Activated CD8-positive, alpha-beta T cell treated with anti-CD3 and anti-CD28 coated beads, Interleukin-2, amount 10 ng/mL, durations not matched to agents 7 days and 5 days (primary cell): ENCODE data around the gene RBP7. TPM values are rescaled to one million over a fixed set of nuclear protein-coding genes. Genes with fewer than 3 reads are reported as not detected.

Source experiments
- ATAC-seq: fragments of 150-1000 bp; cut with Tn5 transposase; one replicate; pipeline ENCODE4 v1.10.0; 2021; ENCODE audit warnings: moderate library complexity
- CTCF ChIA-PET: fragments of 350-600 bp; sonication (Branson Sonifier 250); formaldehyde crosslinking; loops from one replicate; lab custom pipeline; 2021; ENCODE audit warnings: antibody characterized with exemption; lab: Charles Lee
- POLR2A ChIA-PET: fragments of 350-600 bp; sonication (Branson Sonifier 250); formaldehyde crosslinking; loops from one replicate; lab custom pipeline; 2021; ENCODE audit warnings: antibody characterized with exemption; lab: Charles Lee
- DNase-seq: peaks from one replicate; pipeline ENCODE4 v3.0.0-alpha.2; 2020
- H3K27ac Mint-ChIP-seq: one replicate; pipeline ENCODE4 v1.8.0; 2021; ENCODE audit warnings: mild to moderate bottlenecking, mixed read lengths
- H3K27me3 Mint-ChIP-seq: one replicate; pipeline ENCODE4 v1.8.0; 2021; ENCODE audit warnings: low read depth, mixed read lengths
- H3K36me3 Mint-ChIP-seq: one replicate; pipeline ENCODE4 v1.8.0; 2021; ENCODE audit warnings: low read depth, mixed read lengths
- H3K4me1 Mint-ChIP-seq: one replicate; pipeline ENCODE4 v1.8.0; 2021; ENCODE audit warnings: low read depth, mixed read lengths
- H3K4me3 Mint-ChIP-seq: one replicate; pipeline ENCODE4 v1.8.0; 2021; ENCODE audit warnings: mild to moderate bottlenecking, mixed read lengths
- H3K9me3 Mint-ChIP-seq: one replicate; pipeline ENCODE4 v1.8.0; 2022; ENCODE audit warnings: mixed read lengths; ENCODE audit not compliant: insufficient read depth
- microRNA-seq: library from miRNA; unstranded; fragments of <30 nt; microRNA quantifications from one replicate; pipeline ENCODE4 v1.2.0, GENCODE V29; 2022
- total RNA-seq, 2 experiments: library from RNA; stranded (reverse); gene quantifications; one replicate each; pipeline ENCODE4 v1.2.3, GENCODE V29; 2021

Gene RBP7
- total RNA-seq, 2 experiments from 2014 or later: not detected

- no peaks in the 10 kb centered on the region for H3K4me1 Mint-ChIP-seq
- no peak for DNase-seq
- ChIA-PET CTCF (no interaction called here), POLR2A (no interaction called here)
- peaks cover 5% of the 10 kb centered on the region for H3K36me3 Mint-ChIP-seq
- ATAC-seq: no peak
- no peak overlapping the region for H3K27ac Mint-ChIP-seq
- H3K27me3 Mint-ChIP-seq: no peaks in the 10 kb centered on the region
- H3K4me3 Mint-ChIP-seq: no peak overlapping the region
- no peaks in the 10 kb centered on the region for H3K9me3 Mint-ChIP-seq
Observed at GRCh38 chr1:10057343-10057742, 60.3 kb downstream of the RBP7 start.

- DNase-seq (no peak), ATAC-seq (no peak)
- no peaks in the 10 kb centered on the region for H3K4me1 Mint-ChIP-seq
- no peaks in the 10 kb centered on the region for H3K27me3 Mint-ChIP-seq
- peaks cover 3% of the 10 kb centered on the region for H3K36me3 Mint-ChIP-seq
- POLR2A ChIA-PET: no interaction called here
- no peaks in the 10 kb centered on the region for H3K9me3 Mint-ChIP-seq
- no peak overlapping the region for H3K4me3 Mint-ChIP-seq
- CTCF ChIA-PET: no interaction called here
- H3K27ac Mint-ChIP-seq: no peak overlapping the region
Observed at GRCh38 chr1:10057796-10058195, 60.8 kb downstream of the RBP7 start.

DNA sequence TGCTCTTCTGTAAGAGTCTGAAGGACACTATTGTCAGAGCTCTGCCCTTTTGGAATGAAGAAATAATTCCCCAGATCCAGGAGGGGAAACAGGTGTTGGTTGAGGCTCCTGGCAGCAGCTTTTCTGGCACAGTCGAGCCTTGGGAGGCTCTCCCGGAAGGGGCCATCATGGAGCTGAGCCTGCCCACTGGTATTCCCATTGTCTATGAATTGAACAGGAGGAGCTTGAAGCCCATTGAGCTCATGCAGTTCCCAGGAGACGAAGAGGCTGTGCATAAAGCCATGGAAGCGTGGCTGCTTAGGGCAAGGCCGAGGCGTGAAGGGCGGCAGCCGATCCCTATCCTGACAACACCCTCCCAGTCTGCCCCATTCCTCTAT is 62.3 kb downstream of the RBP7 start:
- DNase-seq: no peak
- no peak overlapping the region for H3K4me3 Mint-ChIP-seq

DNA sequence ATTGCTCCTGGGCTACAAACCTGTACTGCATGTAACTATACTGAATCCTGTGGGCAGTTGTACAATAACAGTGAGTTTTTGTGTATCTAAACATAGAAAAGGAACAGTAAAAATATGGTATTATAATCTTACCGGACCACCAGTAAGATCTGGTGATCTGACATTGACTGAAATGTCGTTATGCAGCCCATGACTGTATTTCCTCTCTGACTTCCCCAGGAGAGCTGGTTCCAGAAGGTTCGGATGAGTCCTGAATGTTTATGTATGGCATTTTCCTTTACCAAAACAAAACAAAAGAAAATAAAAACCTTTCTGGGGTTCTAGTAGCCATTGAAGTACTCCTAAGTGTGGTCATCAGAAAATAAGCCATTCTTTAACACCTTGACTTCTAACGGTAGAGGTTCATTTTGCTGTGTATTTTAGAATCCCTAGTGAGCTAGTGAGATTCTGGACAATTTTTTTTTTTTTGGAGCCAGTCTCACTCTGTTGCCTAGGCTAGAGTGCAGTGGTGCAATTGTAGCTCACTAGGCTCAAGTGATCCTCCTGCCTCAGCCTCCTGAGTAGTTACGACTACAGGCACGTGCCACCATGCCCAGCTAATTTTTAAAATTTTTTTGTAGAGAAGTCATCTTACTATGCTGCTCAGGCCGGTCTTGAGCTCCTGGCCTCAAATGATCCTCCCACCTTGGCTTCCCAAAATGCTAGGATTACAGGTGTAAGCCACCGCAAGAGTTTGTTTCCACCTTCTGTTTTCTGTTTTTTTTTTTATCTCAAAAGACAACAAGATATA is 63.5 kb downstream of the RBP7 start:
- POLR2A ChIA-PET: no interaction called here
- ATAC-seq: no peak
- no peak for DNase-seq
- H3K4me1 Mint-ChIP-seq: peaks cover 16% of the 10 kb centered on the region
- no peaks in the 10 kb centered on the region for H3K9me3 Mint-ChIP-seq
- no peak overlapping the region for H3K4me3 Mint-ChIP-seq
- peaks cover 2% of the 10 kb centered on the region for H3K36me3 Mint-ChIP-seq
- no peak overlapping the region for H3K27ac Mint-ChIP-seq
- H3K27me3 Mint-ChIP-seq: no peaks in the 10 kb centered on the region
- CTCF ChIA-PET: interaction anchor here (1.4 kb wide), 1 partner anchor 13 kb away, joined by 4 read pairs; no protein-coding TSS in a partner anchor

More for the DNA sequence above, 62.3 kb downstream of the RBP7 start:
- Mint-ChIP-seq H3K27ac (no peak overlapping the region), H3K36me3 (no peaks in the 10 kb centered on the region), H3K4me1 (peaks cover 7% of the 10 kb centered on the region), H3K9me3 (no peaks in the 10 kb centered on the region), H3K27me3 (no peaks in the 10 kb centered on the region)
- ChIA-PET POLR2A (no interaction called here), CTCF (no interaction called here)
- ATAC-seq: no peak

GRCh38 chr1:10061276-10061675 is 64.2 kb downstream of the RBP7 start:
- POLR2A ChIA-PET: no interaction called here
- DNase-seq (no peak), ATAC-seq (no peak)
- no peaks in the 10 kb centered on the region for H3K9me3 Mint-ChIP-seq
- CTCF ChIA-PET: interaction anchor here (1.4 kb wide), 1 partner anchor 14 kb away, joined by 4 read pairs; no protein-coding TSS in a partner anchor
- H3K27me3 Mint-ChIP-seq: no peaks in the 10 kb centered on the region
- no peak overlapping the region for H3K4me3 Mint-ChIP-seq
- H3K4me1 Mint-ChIP-seq: peaks cover 16% of the 10 kb centered on the region
- no peak overlapping the region for H3K27ac Mint-ChIP-seq
- peaks cover 2% of the 10 kb centered on the region for H3K36me3 Mint-ChIP-seq

DNA sequence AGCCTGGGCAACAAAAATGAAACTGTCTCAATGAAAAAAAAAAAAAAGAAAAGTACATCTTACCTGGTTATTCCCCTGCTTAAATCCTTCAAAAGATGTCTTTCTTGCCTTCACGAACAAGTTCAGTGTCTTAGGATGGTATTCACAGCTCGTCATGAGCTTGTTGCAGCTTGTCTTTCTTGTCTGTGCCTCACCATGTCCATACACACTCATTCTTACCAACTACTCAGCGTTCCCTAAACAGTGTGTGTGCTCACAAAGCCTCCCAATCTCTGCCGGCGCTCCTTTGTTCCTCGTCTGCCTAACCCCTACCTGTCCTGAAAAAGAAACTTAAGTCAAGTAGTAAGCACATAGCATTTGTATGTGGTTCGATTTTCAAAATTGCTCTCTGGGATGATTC is 66.8 kb downstream of the RBP7 start:
- H3K27ac Mint-ChIP-seq: no peak overlapping the region
- CTCF ChIA-PET: no interaction called here
- no peaks in the 10 kb centered on the region for H3K9me3 Mint-ChIP-seq
- no peak for ATAC-seq
- peaks cover 18% of the 10 kb centered on the region for H3K4me1 Mint-ChIP-seq
- no peak for DNase-seq
- peaks cover 2% of the 10 kb centered on the region for H3K36me3 Mint-ChIP-seq
- H3K27me3 Mint-ChIP-seq: no peaks in the 10 kb centered on the region
- POLR2A ChIA-PET: no interaction called here
- no peak overlapping the region for H3K4me3 Mint-ChIP-seq

DNA sequence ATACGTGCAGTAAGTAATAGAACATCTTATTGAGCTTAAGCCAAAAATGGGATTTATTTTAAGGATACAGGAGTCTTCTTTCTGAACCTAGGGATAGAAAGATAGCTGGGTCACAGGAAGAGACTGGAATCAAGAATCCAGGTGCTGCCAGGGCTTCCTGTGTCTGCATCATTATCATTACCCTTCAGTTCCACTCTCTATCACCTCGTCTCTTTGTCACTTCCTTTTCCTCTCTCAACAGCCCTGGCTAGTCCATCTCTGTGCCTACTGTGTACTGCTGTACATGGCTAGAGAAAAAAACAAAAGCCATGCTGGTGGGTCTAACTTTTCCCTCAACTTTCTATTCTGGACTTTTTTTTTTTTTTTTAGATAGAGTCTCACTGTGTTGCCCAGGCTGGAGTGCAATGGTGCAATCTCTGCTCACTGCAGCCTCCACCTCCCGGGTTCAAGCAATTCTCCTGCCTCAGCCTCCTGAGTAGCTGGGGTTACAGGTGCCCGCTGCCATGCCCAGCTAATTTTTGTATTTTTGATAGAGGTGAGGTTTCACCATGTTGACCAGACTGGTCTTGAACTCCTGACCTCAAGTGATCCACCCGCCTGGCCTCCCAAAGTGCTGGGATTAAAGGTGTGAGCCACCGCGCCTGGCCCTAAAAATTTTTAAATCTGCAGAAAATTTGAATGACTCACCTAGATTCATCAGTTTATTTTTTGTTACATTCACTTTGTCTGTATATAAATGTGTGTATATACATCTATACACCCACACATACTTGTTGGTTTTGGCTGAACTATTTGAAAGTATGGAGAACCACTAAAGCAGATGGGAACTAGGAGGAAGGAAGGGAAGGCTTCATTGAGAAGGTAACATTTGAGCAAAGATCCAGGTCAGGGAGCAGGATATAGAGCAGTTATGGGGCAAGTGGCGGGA is 67.7 kb downstream of the RBP7 start:
- H3K4me3 Mint-ChIP-seq: no peak overlapping the region
- ChIA-PET POLR2A (no interaction called here), CTCF (no interaction called here)
- H3K9me3 Mint-ChIP-seq: no peaks in the 10 kb centered on the region
- H3K36me3 Mint-ChIP-seq: peaks cover 2% of the 10 kb centered on the region
- no peaks in the 10 kb centered on the region for H3K27me3 Mint-ChIP-seq
- ATAC-seq (no peak), DNase-seq (no peak)
- peaks cover 18% of the 10 kb centered on the region for H3K4me1 Mint-ChIP-seq
- peak overlapping the region; percentile 44 for H3K27ac Mint-ChIP-seq

- Mint-ChIP-seq H3K27me3 (no peaks in the 10 kb centered on the region), H3K4me3 (no peak overlapping the region), H3K27ac (no peak overlapping the region), H3K9me3 (no peaks in the 10 kb centered on the region), H3K4me1 (peaks cover 18% of the 10 kb centered on the region), H3K36me3 (peaks cover 2% of the 10 kb centered on the region)
- DNase-seq (no peak), ATAC-seq (no peak)
- ChIA-PET POLR2A (no interaction called here), CTCF (no interaction called here)
Observed at GRCh38 chr1:10065344-10065685, 68.3 kb downstream of the RBP7 start.

Small RNA genes within 50 kb of the gene (microRNA-seq; reads per million reads assigned to microRNA genes)
- gene MIR5697: 2.3 reads per million

Other genes with a start within 250 kb of the RBP7 start
- 10 to 100 TPM; 91.1 to 96.8 TPM for gene CLSTN1, start 173.3 kb upstream of the RBP7 start, total RNA-seq
- gene CTNNBIP1, start 87.0 kb upstream of the RBP7 start, total RNA-seq: 10 to 100 TPM; 18.2 to 23.6 TPM
- gene LZIC, start 53.8 kb upstream of the RBP7 start, total RNA-seq: 10 to 100 TPM; 34.7 to 36.3 TPM
- 1 to 10 TPM; 6.2 to 6.3 TPM for gene NMNAT1, start 53.8 kb upstream of the RBP7 start, total RNA-seq
- gene UBE4B, start 35.7 kb downstream of the RBP7 start, total RNA-seq: 10 to 100 TPM; 30.7 to 32.0 TPM
- 1 to 10 TPM; 9.2 to 9.6 TPM for gene KIF1B, start 213.3 kb downstream of the RBP7 start, total RNA-seq